K562 (cell line): ENCODE measurements around the gene RIMS3. TPM values are rescaled to one million over a fixed set of nuclear protein-coding genes. Genes with fewer than 3 reads are reported as not detected.
A peak's percentile ranks its signal among the peaks of the same experiment; 100 is the strongest.

ENCODE experiments used
- CBFB ChIP-seq: sonication (generic); formaldehyde crosslinking; IDR thresholded peaks from 2 replicates; pipeline ENCODE4 v1.4.0; 2020; ENCODE audit warnings: mild to moderate bottlenecking, missing genetic modification reagents
- CHD4 ChIP-seq: fragments of 200-600 bp; sonication (generic); IDR thresholded peaks from 3 replicates; pipeline ENCODE4 v1.6.1; 2012; ENCODE audit warnings: low read depth, mild to moderate bottlenecking, mixed read lengths, low read length, inconsistent platforms; ENCODE audit not compliant: insufficient read depth, insufficient replicate concordance, poor library complexity, severe bottlenecking
- HINFP ChIP-seq: fragments of 450-650 bp; conservative IDR thresholded peaks from 2 replicates; pipeline ENCODE4 v1.6.1; 2016; ENCODE audit warnings: missing genetic modification characterization, low read depth, mild to moderate bottlenecking, control low read depth, missing compliant biosample characterization
- MGA ChIP-seq: fragments of 450-650 bp; IDR thresholded peaks from 2 replicates; pipeline ENCODE4 v1.6.1; 2016; ENCODE audit warnings: mild to moderate bottlenecking, moderate library complexity
- MYC ChIP-seq, 2 experiments: fragments of 250-450 bp in 1 of 2; sonication (Bioruptor Pico) in 1 of 2; IDR thresholded peaks; 2 replicates each; pipeline versions ENCODE4 v1.5.1 to v1.6.1; 2012 to 2021; ENCODE audit warnings: low read depth in 2 of 2, borderline replicate concordance in 1 of 2, improper control_type of control experiment in 1 of 2, low read length in 1 of 2, mild to moderate bottlenecking in 1 of 2, moderate library complexity in 1 of 2
- RAD21 ChIP-seq, 2 experiments: fragments of 250-450 bp in 1 of 2; fragments of 450-650 bp in 1 of 2; sonication (Bioruptor Pico) in 1 of 2; formaldehyde crosslinking in 1 of 2; IDR thresholded peaks in 1 of 2; conservative IDR thresholded peaks in 1 of 2; 2 replicates each; pipeline versions ENCODE4 v1.4.0 to v1.8.0; 2020 to 2022; ENCODE audit warnings: mild to moderate bottlenecking in 2 of 2, moderate library complexity in 1 of 2
- SOX6 ChIP-seq: fragments of 450-650 bp; IDR thresholded peaks from 2 replicates; pipeline ENCODE4 v1.6.1; 2014; ENCODE audit warnings: mild to moderate bottlenecking
- ZNF253 ChIP-seq: fragments of 250-450 bp; sonication (Bioruptor Pico); conservative IDR thresholded peaks from 2 replicates; pipeline ENCODE4 v1.6.1; 2021; ENCODE audit warnings: mild to moderate bottlenecking
- polyA plus RNA-seq, 8 experiments: library from polyadenylated mRNA; depleted of rRNA in 4 of 8; stranded (reverse) in 5 of 8; unstranded in 3 of 8; fragments of >200 nt; fragmentation: Nextera tagmentation in 2 of 8; fragmentation: Illumina TruSeq in 1 of 8; extraction: Ambion mirVana in 2 of 8; extraction: Trizol in 1 of 8; gene quantifications; 2 replicates each; pipeline versions ENCODE4 v1.2.1 to v1.2.3, GENCODE V29; 2011 to 2014; ENCODE audit warnings: inconsistent platforms in 1 of 8, missing spikeins in 1 of 8
- total RNA-seq, 7 experiments: library from RNA; depleted of rRNA in 6 of 7; stranded (reverse); fragments of >200 nt in 6 of 7; fragmentation: Illumina TruSeq in 2 of 7; extraction: Trizol in 2 of 7; gene quantifications; 2 replicates each; pipeline versions ENCODE4 v1.2.1 to v1.2.3, GENCODE V29; 2011 to 2021; ENCODE audit warnings: low replicate concordance in 1 of 7
- TF ChIP-seq, protein P1 (sequence below): conservative IDR thresholded peaks from 2 replicates; pipeline ENCODE4 v1.6.1; 2011; ENCODE audit warnings: low read depth, mild to moderate bottlenecking, low read length; ENCODE audit not compliant: control insufficient read depth
- TF ChIP-seq, protein P2 (sequence below): IDR thresholded peaks from 2 replicates; pipeline ENCODE4 v1.6.1; 2012; ENCODE audit warnings: low read depth, low read length, improper control_type of control experiment, borderline replicate concordance

The RIMS3 gene
- total and polyA plus RNA-seq, 9 of the 15 experiments (the other 6 are each of a cell fraction or from before 2014, with no cell fraction given), result 0.06 to 1.2 (median 0.59) TPM

DNA sequence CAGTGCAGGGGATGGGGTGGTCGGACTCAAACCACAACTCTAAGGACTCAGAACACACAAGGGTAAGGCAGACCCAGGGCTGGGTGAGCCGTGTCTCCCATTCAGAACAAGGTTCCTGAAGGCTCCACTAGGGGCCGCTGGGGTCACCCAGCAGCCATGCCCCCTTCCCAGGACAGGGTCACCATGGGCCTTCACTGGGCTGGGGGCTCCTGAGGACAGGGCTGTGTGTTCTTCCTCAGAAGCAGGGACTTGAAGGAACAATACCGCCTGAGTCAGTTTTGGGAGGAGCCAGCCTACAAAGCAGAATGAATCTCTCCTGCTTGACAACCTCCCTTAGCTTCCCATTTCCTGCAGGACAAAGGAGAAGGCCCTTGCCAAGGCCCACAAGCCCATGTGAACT is 15.4 kb downstream of the RIMS3 start (continued):
- TF ChIP-seq MGA (no peak), CHD4 (no peak), ZNF253 (no peak), HINFP (tag) (no peak), CBFB (0 out of 2 replicates have a peak, but pooled peaks have one; percentile 2), RAD21 (CRISPR knock-in tag; conservative IDR thresholded peaks at IDR 0.05 in 1 of 2, IDR thresholded peaks at IDR 0.05 in 1 of 2) (peak in 1 of 2 experiments; percentile 60; a peak in 2 of 4 replicates), MYC (IDR thresholded peaks at IDR 0.05; ENCODE audit: low read depth, low read length) (peak; percentile 40; the same call in 1 of the 2 replicates), MYC (CRISPR knock-in tag; IDR thresholded peaks at IDR 0.05; ENCODE audit: borderline replicate concordance, low read depth) (no peak), SOX6 (0 out of 2 replicates have a peak, but pooled peaks have one; percentile 15)
- TF ChIP-seq, protein P1, sequence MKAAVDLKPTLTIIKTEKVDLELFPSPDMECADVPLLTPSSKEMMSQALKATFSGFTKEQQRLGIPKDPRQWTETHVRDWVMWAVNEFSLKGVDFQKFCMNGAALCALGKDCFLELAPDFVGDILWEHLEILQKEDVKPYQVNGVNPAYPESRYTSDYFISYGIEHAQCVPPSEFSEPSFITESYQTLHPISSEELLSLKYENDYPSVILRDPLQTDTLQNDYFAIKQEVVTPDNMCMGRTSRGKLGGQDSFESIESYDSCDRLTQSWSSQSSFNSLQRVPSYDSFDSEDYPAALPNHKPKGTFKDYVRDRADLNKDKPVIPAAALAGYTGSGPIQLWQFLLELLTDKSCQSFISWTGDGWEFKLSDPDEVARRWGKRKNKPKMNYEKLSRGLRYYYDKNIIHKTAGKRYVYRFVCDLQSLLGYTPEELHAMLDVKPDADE, result no peak
- TF ChIP-seq, protein P2, sequence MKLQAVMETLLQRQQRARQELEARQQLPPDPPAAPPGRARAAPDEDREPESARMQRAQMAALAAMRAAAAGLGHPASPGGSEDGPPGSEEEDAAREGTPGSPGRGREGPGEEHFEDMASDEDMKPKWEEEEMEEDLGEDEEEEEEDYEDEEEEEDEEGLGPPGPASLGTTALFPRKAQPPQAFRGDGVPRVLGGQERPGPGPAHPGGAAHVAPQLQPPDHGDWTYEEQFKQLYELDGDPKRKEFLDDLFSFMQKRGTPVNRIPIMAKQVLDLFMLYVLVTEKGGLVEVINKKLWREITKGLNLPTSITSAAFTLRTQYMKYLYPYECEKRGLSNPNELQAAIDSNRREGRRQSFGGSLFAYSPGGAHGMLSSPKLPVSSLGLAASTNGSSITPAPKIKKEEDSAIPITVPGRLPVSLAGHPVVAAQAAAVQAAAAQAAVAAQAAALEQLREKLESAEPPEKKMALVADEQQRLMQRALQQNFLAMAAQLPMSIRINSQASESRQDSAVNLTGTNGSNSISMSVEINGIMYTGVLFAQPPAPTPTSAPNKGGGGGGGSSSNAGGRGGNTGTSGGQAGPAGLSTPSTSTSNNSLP, result no peak
